GM12892 (cell line): ENCODE data around the gene STARD13.

Source experiments
- POLR2A ChIP-seq: IDR thresholded peaks from 2 replicates; pipeline ENCODE4 v1.6.1; 2011; ENCODE audit warnings: low read depth, low read length, control low read depth
- POLR2AphosphoS5 ChIP-seq: IDR thresholded peaks from 2 replicates; pipeline ENCODE4 v1.6.1; 2011; ENCODE audit warnings: low read depth, low read length, control low read depth
- TAF1 ChIP-seq: IDR thresholded peaks from 2 replicates; pipeline ENCODE4 v1.6.1; 2011; ENCODE audit warnings: low read depth, mild to moderate bottlenecking, control low read depth, low read length, borderline replicate concordance

DNA sequence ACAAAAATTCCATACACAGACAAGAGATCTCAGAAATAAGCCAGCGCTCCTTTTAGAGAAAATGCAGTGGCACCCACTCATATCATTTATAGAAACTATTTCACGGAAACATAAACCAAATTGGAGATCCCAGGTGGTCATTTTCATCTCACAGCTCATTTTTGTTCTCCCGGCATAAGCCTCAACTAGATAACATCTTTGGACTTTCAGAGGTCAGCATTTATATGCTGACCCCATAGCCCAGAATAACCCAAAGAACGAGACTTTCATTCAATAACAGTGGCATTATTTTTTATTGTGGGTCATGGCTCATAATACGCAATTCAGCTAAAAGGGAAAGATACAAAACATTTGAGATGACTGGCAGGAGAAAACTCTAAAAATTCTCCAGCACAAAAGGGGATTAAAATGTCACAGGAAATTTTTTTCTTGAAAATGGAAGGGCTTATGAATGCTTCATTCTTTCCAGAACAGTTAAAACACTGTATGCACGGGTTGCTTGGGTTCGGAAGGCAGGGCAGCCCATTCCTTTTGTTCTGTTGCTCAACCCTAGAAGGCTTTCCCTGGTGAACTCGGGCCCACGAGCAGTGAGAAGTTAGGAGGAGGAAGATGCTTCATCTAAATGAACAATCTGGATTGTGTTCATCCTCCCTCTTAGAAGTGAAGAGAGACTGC, 24.0 kb downstream of the STARD13 start:
- TF ChIP-seq POLR2AphosphoS5 (no peak), POLR2A (no peak), TAF1 (no peak)
